Astrocyte (in vitro differentiated cells and primary cell): Measurements from ENCODE around the gene RASA4.
"Not testable (repeated sequence)": the region's sequence is repeated elsewhere in the genome, so short reads cannot be mapped to it uniquely, and the experiment has no call there.

Experiments
- EZH2 ChIP-seq: IDR thresholded peaks from 2 replicates; pipeline ENCODE4 v1.6.1; 2012; ENCODE audit warnings: mild to moderate bottlenecking, low read length, inconsistent platforms; ENCODE audit not compliant: insufficient read depth
- TF ChIP-seq, protein P1 (sequence below): IDR thresholded peaks from 2 replicates; pipeline ENCODE4 v1.5.1; 2011; ENCODE audit warnings: low read depth, mild to moderate bottlenecking, inconsistent platforms, low read length, moderate library complexity; ENCODE audit not compliant: insufficient read depth

GRCh38 chr7:102634299-102634698 lies 17.7 kb upstream of the RASA4 start:
- TF ChIP-seq, protein P1, sequence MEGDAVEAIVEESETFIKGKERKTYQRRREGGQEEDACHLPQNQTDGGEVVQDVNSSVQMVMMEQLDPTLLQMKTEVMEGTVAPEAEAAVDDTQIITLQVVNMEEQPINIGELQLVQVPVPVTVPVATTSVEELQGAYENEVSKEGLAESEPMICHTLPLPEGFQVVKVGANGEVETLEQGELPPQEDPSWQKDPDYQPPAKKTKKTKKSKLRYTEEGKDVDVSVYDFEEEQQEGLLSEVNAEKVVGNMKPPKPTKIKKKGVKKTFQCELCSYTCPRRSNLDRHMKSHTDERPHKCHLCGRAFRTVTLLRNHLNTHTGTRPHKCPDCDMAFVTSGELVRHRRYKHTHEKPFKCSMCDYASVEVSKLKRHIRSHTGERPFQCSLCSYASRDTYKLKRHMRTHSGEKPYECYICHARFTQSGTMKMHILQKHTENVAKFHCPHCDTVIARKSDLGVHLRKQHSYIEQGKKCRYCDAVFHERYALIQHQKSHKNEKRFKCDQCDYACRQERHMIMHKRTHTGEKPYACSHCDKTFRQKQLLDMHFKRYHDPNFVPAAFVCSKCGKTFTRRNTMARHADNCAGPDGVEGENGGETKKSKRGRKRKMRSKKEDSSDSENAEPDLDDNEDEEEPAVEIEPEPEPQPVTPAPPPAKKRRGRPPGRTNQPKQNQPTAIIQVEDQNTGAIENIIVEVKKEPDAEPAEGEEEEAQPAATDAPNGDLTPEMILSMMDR: not testable (repeated sequence)
- not testable (repeated sequence) for TF ChIP-seq EZH2
